Measurements from ENCODE around the gene NPHP4.

- no peak for TF ChIP-seq CTCF (IDR thresholded peaks at IDR 0.05)
- no peak for TF ChIP-seq POLR2A (IDR thresholded peaks at IDR 0.05)
Observed at GRCh38 chr1:5910666-5911065, 81.6 kb downstream of the NPHP4 start.
